B cell (primary cell): ENCODE measurements around the gene S100A4.
A peak's percentile ranks its signal among the peaks of the same experiment; 100 is the strongest.

ENCODE experiments used
- CTCF ChIP-seq: fragments of 200-600 bp; IDR thresholded peaks from one replicate; pipeline ENCODE4 v1.8.0; 2022; ENCODE audit warnings: antibody characterized with exemption, mild to moderate bottlenecking
- EZH2 ChIP-seq: IDR thresholded peaks from 2 replicates; pipeline ENCODE4 v1.6.1; 2012; ENCODE audit warnings: borderline replicate concordance, low read depth, mild to moderate bottlenecking, moderate library complexity, low read length; ENCODE audit not compliant: insufficient read depth, poor library complexity, severe bottlenecking

GRCh38 chr1:153509729-153510354, 35.8 kb downstream of the S100A4 start:
- peak; percentile 78 for TF ChIP-seq CTCF
- TF ChIP-seq EZH2, result no peak
